Measurements from ENCODE around the gene EML6. TPM values are rescaled to one million over a fixed set of nuclear protein-coding genes. Genes with fewer than 3 reads are reported as not detected.
A peak's percentile ranks its signal among the peaks of the same experiment; 100 is the strongest.
"Not testable (repeated sequence)": the region's sequence is repeated elsewhere in the genome, so short reads cannot be mapped to it uniquely, and the experiment has no call there.

EML6 gene
- total RNA-seq, 1 donor from 2014 or later = 29.7 TPM

DNA sequence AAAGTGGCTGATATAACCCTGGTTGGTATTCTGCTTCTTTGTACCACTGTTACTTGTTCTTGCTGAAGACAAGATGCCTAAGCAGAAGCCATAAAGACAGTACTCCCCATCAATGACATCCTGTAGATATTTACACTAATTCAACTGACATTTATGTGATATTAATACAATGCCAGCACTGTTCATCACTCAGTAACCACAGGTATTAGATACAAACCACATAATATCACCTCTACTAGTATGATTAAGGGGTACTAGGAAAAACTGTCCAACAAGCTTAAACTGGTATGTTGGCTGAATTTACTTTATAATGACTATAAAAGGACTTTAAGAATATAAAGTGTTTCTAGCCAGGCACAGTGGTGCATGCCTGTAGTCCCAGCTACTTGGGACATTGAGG lies 261.0 kb downstream of the EML6 start:
- DNase-seq (ENCODE audit: low read depth) = no peak

DNA sequence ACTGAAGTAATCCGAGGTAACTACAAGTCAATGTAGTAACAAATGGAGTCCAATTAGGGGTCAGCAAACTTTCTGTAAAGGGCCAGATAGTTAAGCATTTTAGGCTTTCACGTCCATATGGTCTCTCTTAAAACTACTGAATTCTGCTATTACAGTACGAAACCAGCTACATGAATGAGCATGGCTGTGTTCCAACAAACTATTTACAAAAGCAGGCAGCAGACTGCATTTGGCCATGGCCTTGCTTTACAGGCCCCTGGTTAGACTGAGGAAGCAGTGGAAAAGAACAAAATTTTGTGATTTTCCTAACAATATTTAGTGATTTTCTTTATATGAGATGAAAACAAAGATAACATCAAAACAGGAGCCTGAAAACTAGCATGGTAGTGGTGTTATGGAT lies 262.8 kb downstream of the EML6 start:
- no peak for DNase-seq (ENCODE audit: low read depth)

DNA sequence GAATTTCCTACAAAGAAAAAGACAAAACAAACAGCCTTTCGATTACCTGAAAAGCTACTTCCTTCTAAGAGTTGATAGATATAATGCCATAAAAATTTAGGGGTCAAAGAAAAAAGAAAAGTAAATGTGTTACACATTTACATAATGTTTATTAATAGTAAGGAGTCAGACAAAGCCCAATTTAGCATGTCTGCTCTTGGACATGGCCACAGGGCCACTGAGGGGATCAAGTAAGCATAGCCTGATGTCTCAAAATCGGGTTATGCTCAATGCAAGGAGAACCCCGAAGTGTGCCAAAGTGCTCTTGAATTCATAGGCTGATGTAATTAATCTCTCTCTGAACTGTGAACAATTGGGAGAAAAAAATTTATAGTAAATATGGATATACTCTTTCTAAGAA lies 265.1 kb downstream of the EML6 start:
- DNase-seq (ENCODE audit: low read depth) = no peak

DNA sequence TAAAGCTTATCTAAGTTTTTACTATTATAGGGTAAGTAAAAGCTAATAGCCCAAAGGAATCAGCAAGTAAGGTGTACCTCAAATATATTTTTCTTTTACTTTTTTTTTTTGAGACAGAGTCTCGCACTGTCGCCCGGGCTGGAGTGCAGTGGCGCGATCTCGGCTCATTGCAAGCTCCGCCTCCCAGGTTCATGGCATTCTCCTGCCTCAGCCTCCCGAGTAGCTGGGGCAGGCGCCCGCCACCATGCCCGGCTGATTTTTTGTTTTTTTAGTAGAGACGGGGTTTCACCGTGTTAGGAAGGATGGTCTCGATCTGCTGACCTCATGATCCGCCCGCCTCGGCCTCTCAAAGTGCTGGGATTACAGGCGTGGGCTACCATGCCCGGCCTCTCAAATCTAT lies 267.2 kb downstream of the EML6 start:
- DNase-seq (ENCODE audit: low read depth) = not testable (repeated sequence)

- DNase-seq (ENCODE audit: low read depth) = no peak
Observed at GRCh38 chr2:54995553-54995952, 272.1 kb downstream of the EML6 start.

DNA sequence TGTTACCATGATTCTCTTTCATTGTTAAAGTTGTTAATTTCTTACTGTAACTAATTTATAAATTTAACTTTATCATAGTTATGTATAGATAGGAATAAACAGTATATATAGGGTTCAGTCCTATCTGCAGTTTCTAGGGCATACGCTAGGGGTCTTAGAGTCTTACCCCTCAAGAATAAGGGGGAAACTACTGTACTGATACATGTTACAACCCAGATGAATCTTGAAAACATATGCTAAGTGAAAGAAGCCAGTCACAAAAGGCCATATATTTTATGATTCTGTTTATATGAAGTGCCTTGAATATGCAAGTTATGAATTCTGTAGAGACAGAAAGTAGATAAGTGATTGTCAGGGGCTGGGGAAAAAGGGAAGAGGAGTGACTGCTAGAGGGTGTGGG lies 274.4 kb downstream of the EML6 start:
- no peak for DNase-seq (ENCODE audit: low read depth)

- DNase-seq (ENCODE audit: low read depth) = peak; percentile 76
Observed at GRCh38 chr2:54999182-54999581, 275.7 kb downstream of the EML6 start.

DNA sequence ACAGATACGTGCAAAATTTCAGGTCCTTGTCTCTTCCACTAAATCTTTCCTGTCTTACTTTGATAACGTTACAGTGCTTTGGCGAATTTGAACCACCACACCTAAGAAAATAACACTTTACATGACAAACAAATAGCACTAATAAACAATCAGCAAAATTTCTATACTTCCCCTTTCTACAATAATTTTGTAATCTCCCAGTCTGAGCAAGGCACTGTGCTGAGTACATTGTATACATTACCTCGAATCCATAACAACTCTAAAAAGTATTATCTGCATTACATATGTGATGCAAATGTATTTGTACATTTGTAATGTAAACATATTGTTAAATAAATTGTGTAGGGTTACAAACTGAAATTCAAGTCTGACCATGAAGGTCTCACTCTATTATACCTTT lies 276.9 kb downstream of the EML6 start:
- DNase-seq (ENCODE audit: low read depth) = no peak

DNA sequence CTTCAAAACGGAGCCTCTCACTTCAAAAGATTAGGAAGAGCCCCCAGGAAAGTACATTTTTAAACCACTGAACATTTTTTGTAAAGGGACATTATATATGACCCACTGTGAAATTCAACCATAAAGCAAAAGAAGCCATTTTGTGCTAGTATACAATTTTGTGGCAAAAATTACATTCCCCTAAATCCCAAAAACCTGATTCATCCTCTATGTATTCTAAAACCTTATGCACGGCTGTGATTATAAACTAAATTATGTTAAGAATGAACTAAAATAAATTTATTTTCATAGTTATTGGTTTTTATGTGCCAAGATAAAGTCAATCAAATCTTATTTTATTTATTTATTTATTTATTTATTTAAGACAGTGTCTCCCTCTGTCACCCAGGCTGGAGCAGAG lies 278.3 kb downstream of the EML6 start:
- no peak for DNase-seq (ENCODE audit: low read depth)

DNA sequence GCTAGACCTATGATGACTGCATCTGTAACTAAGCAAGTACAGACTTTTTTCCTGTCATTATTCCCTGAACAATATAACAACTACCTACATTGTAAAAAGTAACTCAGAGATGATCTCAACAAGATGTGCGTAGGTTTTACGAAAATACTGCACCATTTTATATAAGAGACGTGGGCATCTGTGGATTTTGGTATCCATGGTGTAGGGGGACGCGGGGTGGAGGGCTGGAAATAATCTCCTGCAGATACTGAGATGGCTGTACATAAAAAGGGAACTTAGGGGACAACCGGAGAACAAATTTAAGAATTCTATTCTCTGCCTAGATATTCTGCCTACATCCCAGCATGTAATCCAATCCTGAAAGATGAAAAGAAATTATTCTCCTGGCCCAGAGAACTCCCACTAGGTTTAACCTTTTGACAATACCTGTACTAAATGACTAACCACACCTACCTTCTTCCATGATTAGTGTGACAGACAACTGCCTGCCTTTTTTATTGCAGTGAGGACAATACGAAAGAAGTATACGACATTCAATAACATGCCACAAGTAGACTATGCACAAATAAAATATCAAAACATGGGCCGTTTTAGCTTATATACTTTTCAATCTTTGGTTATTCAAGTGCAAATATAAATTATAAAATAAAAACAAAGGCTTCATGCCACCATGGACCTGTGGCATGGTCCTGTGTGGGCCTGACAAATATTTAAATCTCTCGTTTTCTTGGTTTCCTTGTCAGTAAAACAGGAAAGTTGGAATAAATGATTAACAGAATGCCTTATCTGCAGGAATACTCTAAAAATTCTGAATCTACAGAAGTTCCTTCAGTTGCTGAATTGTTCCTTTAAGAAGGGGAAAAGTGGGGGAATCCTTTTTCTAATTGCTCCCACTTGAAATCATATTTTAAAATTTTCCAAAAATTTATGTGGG lies 280.5 kb downstream of the EML6 start:
- DNase-seq (ENCODE audit: low read depth) = no peak

DNA sequence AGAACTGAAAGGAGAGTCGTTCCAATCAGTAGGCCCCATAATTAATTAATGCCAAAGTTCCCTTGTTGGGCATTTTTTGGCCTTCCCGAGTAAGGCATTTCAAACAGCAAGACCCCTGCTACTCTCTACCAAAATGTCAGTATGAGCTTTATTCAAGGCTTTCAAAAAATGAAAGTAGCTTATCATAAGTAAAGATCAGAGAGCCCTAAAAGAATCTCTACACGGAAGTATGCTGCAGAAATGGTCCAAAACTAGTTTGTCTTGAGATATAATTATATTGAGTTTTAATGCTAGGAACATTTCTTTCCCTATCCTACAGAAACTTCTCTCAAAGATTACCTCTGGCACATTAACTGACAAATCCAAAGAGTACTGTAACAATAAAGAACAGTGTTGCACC lies 282.8 kb downstream of the EML6 start:
- DNase-seq (ENCODE audit: low read depth) = no peak

- DNase-seq (ENCODE audit: low read depth) = no peak
Observed at GRCh38 chr2:55009277-55010060, 286.0 kb downstream of the EML6 start.

GRCh38 chr2:55010149-55010591 lies 286.7 kb downstream of the EML6 start:
- DNase-seq (ENCODE audit: low read depth) = peak; percentile 66

DNA sequence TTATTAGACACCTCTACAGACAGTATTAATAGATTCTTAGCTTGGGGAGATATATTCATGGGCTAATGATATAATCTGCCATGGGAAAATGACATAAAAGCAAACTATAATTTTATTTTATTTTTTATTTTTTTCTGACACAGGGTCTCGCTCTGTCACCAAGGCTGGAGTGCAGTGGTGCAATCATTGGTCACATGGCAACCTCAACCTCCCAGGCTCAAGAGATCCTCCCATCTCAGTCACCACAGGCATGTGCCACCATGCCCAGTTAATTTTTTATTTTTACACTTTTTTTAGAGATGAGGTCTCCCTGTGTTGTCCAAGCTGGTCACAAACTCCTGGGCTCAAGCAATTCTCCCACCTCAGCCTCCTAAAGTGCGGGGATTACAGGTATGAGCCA lies 287.5 kb downstream of the EML6 start:
- DNase-seq (ENCODE audit: low read depth) = peak; percentile 69

- no peak for DNase-seq (ENCODE audit: low read depth)
Observed at GRCh38 chr2:55011831-55012671, 288.6 kb downstream of the EML6 start.

DNA sequence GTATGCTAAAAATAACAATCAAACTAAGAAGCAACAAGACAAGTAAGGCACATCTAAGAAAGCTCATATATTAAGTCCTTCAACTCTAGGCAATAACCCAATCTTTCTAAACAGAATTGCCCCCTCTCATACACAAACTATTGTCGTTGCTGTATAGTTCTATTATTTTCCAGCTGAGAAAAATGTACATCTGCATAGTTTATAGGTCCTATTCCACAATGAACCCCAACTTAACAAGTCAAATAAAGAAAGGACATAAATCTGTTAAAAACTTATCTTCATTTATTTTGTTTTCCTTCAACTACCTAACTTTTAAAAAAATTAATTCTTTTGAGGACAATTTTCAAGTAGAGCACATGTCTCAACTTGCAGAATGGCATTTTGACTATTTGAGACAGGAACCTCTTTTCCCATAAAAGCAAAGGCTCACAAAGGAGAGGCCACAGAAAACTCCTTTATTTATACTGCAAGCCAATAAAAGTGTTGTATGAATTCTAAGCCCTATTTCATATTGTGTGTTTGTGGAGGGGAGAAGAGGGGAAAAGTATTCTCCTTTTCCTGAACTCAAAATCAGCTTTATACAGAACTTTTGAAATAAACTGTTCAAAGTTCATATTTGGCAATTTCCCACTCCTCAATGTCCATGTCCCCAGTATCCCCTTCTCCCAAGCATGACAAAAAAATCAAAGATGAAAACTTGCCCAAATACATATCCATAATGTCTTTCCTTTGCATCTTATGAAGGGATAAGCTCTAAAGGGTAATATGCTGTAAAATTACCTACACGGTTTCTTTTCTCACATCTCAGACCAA lies 289.4 kb downstream of the EML6 start:
- DNase-seq (ENCODE audit: low read depth) = no peak

- no peak for DNase-seq (ENCODE audit: low read depth)
Observed at GRCh38 chr2:55013936-55014335, 290.5 kb downstream of the EML6 start.

DNA sequence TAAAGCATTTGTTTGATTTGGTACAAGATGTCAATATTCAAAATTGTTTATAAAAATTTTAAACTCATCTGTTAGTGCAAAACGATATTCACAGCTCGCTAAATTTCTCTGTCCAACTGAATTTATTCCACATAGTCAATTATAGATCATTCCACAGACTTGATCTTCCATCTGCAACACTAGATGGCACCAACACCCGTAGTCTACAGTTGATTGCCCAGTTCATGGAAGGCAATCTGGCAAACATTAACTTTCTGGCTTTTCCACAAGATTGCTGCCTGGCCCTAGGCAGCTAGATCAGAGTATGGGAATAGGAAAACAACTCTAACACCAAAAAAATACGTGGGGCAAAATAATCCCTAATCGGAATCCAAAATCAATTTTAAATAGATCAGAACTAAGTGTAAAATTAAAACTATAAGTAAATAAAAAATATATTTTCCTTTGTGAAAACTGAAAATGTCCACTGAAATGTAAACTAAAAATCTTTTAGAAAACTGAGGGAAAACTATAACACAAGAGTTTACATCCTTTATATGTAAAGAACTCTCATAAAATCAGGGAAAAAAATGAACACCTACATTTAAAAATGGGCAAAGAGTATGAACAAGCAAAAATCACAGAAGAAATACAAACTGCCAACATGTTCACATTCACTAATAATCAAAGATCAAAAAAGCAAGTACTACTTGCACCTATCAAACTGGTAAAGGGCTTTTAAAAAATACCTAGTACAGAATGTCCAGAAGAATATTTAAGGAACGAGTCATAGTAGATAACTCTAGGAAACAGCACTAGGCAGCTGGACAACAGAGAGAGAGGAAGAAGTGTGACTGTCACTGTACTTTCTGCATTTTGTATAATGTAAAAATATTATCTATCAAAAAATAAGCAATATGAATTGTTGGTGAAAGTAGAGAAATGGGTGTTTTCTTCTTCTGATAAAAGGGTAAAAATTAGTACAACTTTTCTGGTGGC lies 291.8 kb downstream of the EML6 start:
- peak; percentile 72 for DNase-seq (ENCODE audit: low read depth)

- no peak for DNase-seq (ENCODE audit: low read depth)
Observed at GRCh38 chr2:55017428-55017827, 294.0 kb downstream of the EML6 start.

Measured in myocyte (in vitro differentiated cells).